NB4 (cell line): ENCODE data around the gene C8B.

Source experiments
- TF ChIP-seq, protein P1 (sequence below): IDR thresholded peaks from one replicate; pipeline ENCODE4 v1.5.1; 2012; ENCODE audit warnings: low read depth, low read length
- TF ChIP-seq, protein P2 (sequence below): IDR thresholded peaks from 2 replicates; pipeline ENCODE4 v1.6.1; 2011; ENCODE audit warnings: low read depth, low read length

DNA sequence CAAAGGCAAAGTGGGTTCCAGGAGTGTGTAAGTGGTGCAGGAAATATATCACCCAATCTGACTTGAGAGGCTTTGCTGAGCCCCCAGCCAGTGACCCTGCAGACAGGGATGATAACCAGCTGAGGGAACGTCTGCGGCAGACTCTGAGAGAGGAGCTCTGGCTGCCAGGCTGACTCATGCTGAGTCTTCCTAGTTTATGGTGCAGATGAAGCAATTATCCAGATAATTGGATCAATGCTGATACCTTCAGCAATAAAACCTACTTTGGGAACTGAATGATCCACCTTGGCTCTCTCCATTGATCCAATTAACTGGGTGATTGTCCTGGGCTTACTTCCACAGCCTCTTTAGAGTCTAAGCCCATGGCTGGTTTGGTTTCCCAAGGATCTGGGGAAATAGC lies 7.3 kb downstream of the C8B start:
- TF ChIP-seq, protein P1, sequence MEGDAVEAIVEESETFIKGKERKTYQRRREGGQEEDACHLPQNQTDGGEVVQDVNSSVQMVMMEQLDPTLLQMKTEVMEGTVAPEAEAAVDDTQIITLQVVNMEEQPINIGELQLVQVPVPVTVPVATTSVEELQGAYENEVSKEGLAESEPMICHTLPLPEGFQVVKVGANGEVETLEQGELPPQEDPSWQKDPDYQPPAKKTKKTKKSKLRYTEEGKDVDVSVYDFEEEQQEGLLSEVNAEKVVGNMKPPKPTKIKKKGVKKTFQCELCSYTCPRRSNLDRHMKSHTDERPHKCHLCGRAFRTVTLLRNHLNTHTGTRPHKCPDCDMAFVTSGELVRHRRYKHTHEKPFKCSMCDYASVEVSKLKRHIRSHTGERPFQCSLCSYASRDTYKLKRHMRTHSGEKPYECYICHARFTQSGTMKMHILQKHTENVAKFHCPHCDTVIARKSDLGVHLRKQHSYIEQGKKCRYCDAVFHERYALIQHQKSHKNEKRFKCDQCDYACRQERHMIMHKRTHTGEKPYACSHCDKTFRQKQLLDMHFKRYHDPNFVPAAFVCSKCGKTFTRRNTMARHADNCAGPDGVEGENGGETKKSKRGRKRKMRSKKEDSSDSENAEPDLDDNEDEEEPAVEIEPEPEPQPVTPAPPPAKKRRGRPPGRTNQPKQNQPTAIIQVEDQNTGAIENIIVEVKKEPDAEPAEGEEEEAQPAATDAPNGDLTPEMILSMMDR: no peak
- TF ChIP-seq, protein P2, sequence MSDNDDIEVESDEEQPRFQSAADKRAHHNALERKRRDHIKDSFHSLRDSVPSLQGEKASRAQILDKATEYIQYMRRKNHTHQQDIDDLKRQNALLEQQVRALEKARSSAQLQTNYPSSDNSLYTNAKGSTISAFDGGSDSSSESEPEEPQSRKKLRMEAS: no peak
